H9 (cell line): ENCODE data around the gene KCNJ14. TPM values are rescaled to one million over a fixed set of nuclear protein-coding genes. Genes with fewer than 3 reads are reported as not detected.

ENCODE experiments used
- DNase-seq: peaks from one replicate; pipeline ENCODE4 v3.0.0-alpha.2; 2017
- H2AFZ ChIP-seq: one replicate; pipeline ENCODE4 v1.6.1; 2013; ENCODE audit warnings: mild to moderate bottlenecking, low read length, control low read depth, moderate library complexity
- H2AK5ac ChIP-seq: 2 replicates; pipeline ENCODE4 v1.6.1; 2013; ENCODE audit warnings: low read length, control low read depth, mixed read lengths; ENCODE audit not compliant: insufficient read length
- H2BK120ac ChIP-seq: one replicate; pipeline ENCODE4 v1.6.1; 2013; ENCODE audit warnings: low read depth, mild to moderate bottlenecking, low read length, control low read depth, inconsistent platforms; ENCODE audit not compliant: poor library complexity, severe bottlenecking
- H2BK12ac ChIP-seq: 2 replicates; pipeline ENCODE4 v1.6.1; 2013; ENCODE audit warnings: low read length, control low read depth, mixed read lengths, low read depth; ENCODE audit not compliant: insufficient read length
- H2BK15ac ChIP-seq: 2 replicates; pipeline ENCODE4 v1.6.1; 2013; ENCODE audit warnings: low read depth, low read length, control low read depth
- H2BK20ac ChIP-seq: one replicate; pipeline ENCODE4 v1.6.1; 2013; ENCODE audit warnings: low read depth, mild to moderate bottlenecking, low read length, control low read depth, inconsistent platforms; ENCODE audit not compliant: poor library complexity, severe bottlenecking
- H2BK5ac ChIP-seq: 2 replicates; pipeline ENCODE4 v1.6.1; 2013; ENCODE audit warnings: low read length, control low read depth, mixed read lengths; ENCODE audit not compliant: insufficient read length
- H3K14ac ChIP-seq: 2 replicates; pipeline ENCODE4 v1.6.1; 2013; ENCODE audit warnings: low read length, control low read depth; ENCODE audit not compliant: insufficient read depth
- H3K18ac ChIP-seq: 2 replicates; pipeline ENCODE4 v1.6.1; 2013; ENCODE audit warnings: low read depth, mild to moderate bottlenecking, mixed read lengths, low read length, control low read depth; ENCODE audit not compliant: insufficient read length
- H3K23ac ChIP-seq: 2 replicates; pipeline ENCODE4 v1.6.1; 2013; ENCODE audit warnings: low read length, control low read depth, mixed read lengths, low read depth; ENCODE audit not compliant: insufficient read length
- H3K23me2 ChIP-seq: 2 replicates; pipeline ENCODE4 v1.6.1; 2013; ENCODE audit warnings: low read depth, mild to moderate bottlenecking, mixed read lengths, low read length, control low read depth; ENCODE audit not compliant: insufficient read length, poor library complexity, severe bottlenecking
- H3K27ac ChIP-seq: 2 replicates; pipeline ENCODE4 v1.5.1; 2013; ENCODE audit warnings: low read length, control low read depth, mixed read lengths, low read depth; ENCODE audit not compliant: insufficient read length
- H3K27me3 ChIP-seq: 2 replicates; pipeline ENCODE4 v1.6.1; 2013; ENCODE audit warnings: low read length, control low read depth, inconsistent platforms; ENCODE audit not compliant: insufficient read depth
- H3K4ac ChIP-seq: 2 replicates; pipeline ENCODE4 v1.6.1; 2013; ENCODE audit warnings: low read depth, mild to moderate bottlenecking, control low read depth, inconsistent platforms, low read length, moderate library complexity
- H3K4me1 ChIP-seq: 2 replicates; pipeline ENCODE4 v1.6.1; 2013; ENCODE audit warnings: low read length, control low read depth, inconsistent platforms; ENCODE audit not compliant: insufficient read depth
- H3K4me2 ChIP-seq: 2 replicates; pipeline ENCODE4 v1.6.1; 2013; ENCODE audit warnings: low read length, control low read depth, mixed read lengths; ENCODE audit not compliant: insufficient read length, insufficient read depth
- H3K56ac ChIP-seq: 2 replicates; pipeline ENCODE4 v1.6.1; 2013; ENCODE audit warnings: low read depth, mild to moderate bottlenecking, mixed read lengths, low read length, control low read depth; ENCODE audit not compliant: insufficient read length
- H3K79me1 ChIP-seq: 2 replicates; pipeline ENCODE4 v1.6.1; 2013; ENCODE audit warnings: low read depth, mild to moderate bottlenecking, moderate library complexity, low read length, control low read depth, inconsistent platforms; ENCODE audit not compliant: insufficient read depth, poor library complexity, severe bottlenecking
- H3K79me2 ChIP-seq: 2 replicates; pipeline ENCODE4 v1.6.1; 2013; ENCODE audit warnings: low read length, control low read depth, inconsistent platforms; ENCODE audit not compliant: insufficient read depth
- H3K9ac ChIP-seq: 2 replicates; pipeline ENCODE4 v1.6.1; 2013; ENCODE audit warnings: low read length, control low read depth, mixed read lengths; ENCODE audit not compliant: insufficient read length; ENCODE audit errors: extremely low read depth
- H3K9me3 ChIP-seq: one replicate; pipeline ENCODE4 v1.6.1; 2013; ENCODE audit warnings: low read depth, low read length, inconsistent platforms; ENCODE audit not compliant: control insufficient read depth
- H3T11ph ChIP-seq: one replicate; pipeline ENCODE4 v1.6.1; 2013; ENCODE audit warnings: mild to moderate bottlenecking, low read length, control low read depth, inconsistent platforms
- H4K20me1 ChIP-seq: one replicate; pipeline ENCODE4 v1.6.1; 2013; ENCODE audit not compliant: control insufficient read depth, insufficient read length, insufficient read depth
- H4K5ac ChIP-seq: 2 replicates; pipeline ENCODE4 v1.6.1; 2013; ENCODE audit warnings: low read depth, mild to moderate bottlenecking, mixed read lengths, low read length, control low read depth; ENCODE audit not compliant: insufficient read length
- H4K8ac ChIP-seq: replicated peaks from 2 replicates; pipeline ENCODE4 v1.6.1; 2013; ENCODE audit warnings: low read length, control low read depth, mixed read lengths, low read depth; ENCODE audit not compliant: insufficient read length
- H4K91ac ChIP-seq: 2 replicates; pipeline ENCODE4 v1.6.1; 2013; ENCODE audit warnings: low read depth, mild to moderate bottlenecking, moderate library complexity, mixed read lengths, low read length, control low read depth; ENCODE audit not compliant: insufficient read length
- H3K27ac Mint-ChIP-seq, 3 experiments: 2 replicates in 2 of 3; 3 replicates in 1 of 3; pipeline ENCODE4 v1.8.0; 2020 to 2021; ENCODE audit warnings: mixed read lengths in 3 of 3, mild to moderate bottlenecking in 1 of 3, moderate library complexity in 1 of 3
- H3K27me3 Mint-ChIP-seq: 2 replicates; pipeline ENCODE4 v1.8.0; 2021; ENCODE audit warnings: low read depth, mild to moderate bottlenecking, moderate library complexity, mixed read lengths
- H3K36me3 Mint-ChIP-seq, 3 experiments: 2 replicates in 2 of 3; 3 replicates in 1 of 3; pipeline ENCODE4 v1.8.0; 2020 to 2021; ENCODE audit warnings: low read depth in 3 of 3, mixed read lengths in 3 of 3; ENCODE audit not compliant: insufficient read depth in 1 of 3
- H3K4me1 Mint-ChIP-seq, 2 experiments: 2 replicates each; pipeline ENCODE4 v1.8.0; 2020; ENCODE audit warnings: mixed read lengths in 2 of 2
- H3K4me3 Mint-ChIP-seq, 2 experiments: 2 replicates in 1 of 2; 3 replicates in 1 of 2; pipeline ENCODE4 v1.8.0; 2020 to 2021; ENCODE audit warnings: mild to moderate bottlenecking in 2 of 2, mixed read lengths in 2 of 2, moderate library complexity in 1 of 2
- H3K9me3 Mint-ChIP-seq, 2 experiments: 2 replicates in 1 of 2; 3 replicates in 1 of 2; pipeline ENCODE4 v1.8.0; 2020; ENCODE audit warnings: mild to moderate bottlenecking in 2 of 2, mixed read lengths in 2 of 2, moderate library complexity in 1 of 2
- CTCF ChIP-seq: fragments of 200-600 bp; sonication (generic); conservative IDR thresholded peaks from 3 replicates; pipeline ENCODE4 v1.8.0; 2021; ENCODE audit warnings: antibody characterized with exemption, mild to moderate bottlenecking
- WGBS: extraction: QIAGEN DNeasy Blood & Tissue Kit; methylation state at CpG from one replicate; pipeline ENCODE4 v1.1.7; 2013; ENCODE audit warnings: missing lambda C conversion rate, low lambda C conversion rate, mixed read lengths; ENCODE audit not compliant: insufficient read length; ENCODE audit errors: extremely low coverage; 5-methylcytosine and 5-hydroxymethylcytosine counted together
- total RNA-seq: library from RNA; stranded (reverse); gene quantifications from 2 replicates; pipeline ENCODE4 v1.2.1, GENCODE V29; 2021

The KCNJ14 gene
- total RNA-seq, 1 experiment from 2014 or later, result 1.2 TPM

- H2AK5ac ChIP-seq, result no peak overlapping the region
- no peak overlapping the region for H3K27ac ChIP-seq
- H2BK5ac ChIP-seq, result no peak overlapping the region
- no peak overlapping the region for H3K18ac ChIP-seq
- no peak overlapping the region for H2AFZ ChIP-seq
- no peak overlapping the region for H2BK15ac ChIP-seq
- no peak overlapping the region for H3K4me2 ChIP-seq
- H3K79me1 ChIP-seq, result no peaks in the 10 kb centered on the region
- TF ChIP-seq CTCF, result no peak
- no peak overlapping the region for H2BK120ac ChIP-seq
- H3T11ph ChIP-seq, result no peak overlapping the region
- no peak overlapping the region for H4K91ac ChIP-seq
- no peak overlapping the region for H3K56ac ChIP-seq
- no peaks in the 10 kb centered on the region for H3K23me2 ChIP-seq
- no peak overlapping the region for H3K9ac ChIP-seq
- no peaks in the 10 kb centered on the region for H3K27me3 ChIP-seq
- Mint-ChIP-seq H3K4me1 (peaks cover 3 to 13% of the 10 kb centered on the region in 2 experiments; a peak in 3 of 4 replicates), H3K4me3 (0 out of 5 replicates have a peak overlapping the region, but pooled peaks of 1 of the 2 experiments have one; percentile 26), H3K9me3 (no peaks in the 10 kb centered on the region), H3K36me3 (peaks cover 17 to 59% (median 42%) of the 10 kb centered on the region in 3 experiments), H3K27me3 (peaks cover 3% of the 10 kb centered on the region; the same call in 1 of the 2 replicates), H3K27ac (peak overlapping the region in 1 of 3 experiments; percentile 84; a peak in 1 of 7 replicates)
- no peak overlapping the region for H3K23ac ChIP-seq
- H4K5ac ChIP-seq, result no peak overlapping the region
- no peak overlapping the region for H4K8ac ChIP-seq
- no peak overlapping the region for H3K4ac ChIP-seq
- no peak overlapping the region for H2BK20ac ChIP-seq
- no peak overlapping the region for H3K14ac ChIP-seq
- no peaks in the 10 kb centered on the region for H3K9me3 ChIP-seq
- no peaks in the 10 kb centered on the region for H3K79me2 ChIP-seq
- no peak for DNase-seq
- H2BK12ac ChIP-seq, result no peak overlapping the region
- no peaks in the 10 kb centered on the region for H3K4me1 ChIP-seq
- H4K20me1 ChIP-seq, result no peaks in the 10 kb centered on the region
- no CpG with 5 or more reads among the region's 52 CpGs for WGBS
Observed at GRCh38 chr19:48480558-48481500, 25.5 kb downstream of the KCNJ14 start.
